Prostate gland (tissue), 2 donors: ENCODE results near the gene ADAT3. TPM values are rescaled to one million over a fixed set of nuclear protein-coding genes. Genes with fewer than 3 reads are reported as not detected.

Experiments
- DNase-seq: peaks from one replicate; pipeline ENCODE4 v3.0.0-alpha.2; 2019; ENCODE audit warnings: low spot score
- H3K27ac ChIP-seq, 2 donors: fragments of 200-600 bp; sonication (generic); 2 replicates each; pipeline ENCODE4 v1.5.1; 2017 to 2019
- H3K27me3 ChIP-seq: fragments of 200-600 bp; sonication (generic); replicated peaks from 2 replicates; pipeline ENCODE4 v1.5.1; 2019; ENCODE audit not compliant: insufficient read depth
- H3K36me3 ChIP-seq, 2 donors: fragments of 200-600 bp; sonication (generic); 1 replicate in 1 of 2; 2 replicates in 1 of 2; pipeline versions ENCODE4 v1.5.1 to v1.8.1; 2017 to 2019
- H3K4me1 ChIP-seq: fragments of 200-600 bp; sonication (generic); replicated peaks from 2 replicates; pipeline ENCODE4 v1.5.1; 2019
- H3K4me3 ChIP-seq, 2 donors: fragments of 200-600 bp; sonication (generic); 2 replicates each; pipeline ENCODE4 v1.5.1; 2017 to 2019
- H3K9me3 ChIP-seq: fragments of 200-600 bp; sonication (generic); 2 replicates; pipeline ENCODE4 v1.5.1; 2017
- POLR2A ChIP-seq: fragments of 450-650 bp; IDR thresholded peaks from one replicate; pipeline ENCODE4 v1.6.1; 2016; ENCODE audit warnings: antibody characterized with exemption, mild to moderate bottlenecking
- POLR2AphosphoS5 ChIP-seq: sonication (generic); formaldehyde crosslinking; IDR thresholded peaks from one replicate; pipeline ENCODE4 v1.6.1; 2017; ENCODE audit warnings: antibody characterized with exemption
- WGBS: methylation state at CpG from one replicate; pipeline ENCODE4 v1.1.5; 2018; 5-methylcytosine and 5-hydroxymethylcytosine counted together
- intact Hi-C: fragments of 100-400 bp; cut with DNase I; formaldehyde crosslinking; loops from one replicate; pipeline ENCODE4 v1.14.2; 2022
- total RNA-seq, 2 donors: library from RNA; depleted of rRNA; stranded (reverse); fragments of >200 nt; gene quantifications; one replicate each; pipeline ENCODE4 v1.1.0, GENCODE V29; 2016
- TF ChIP-seq, protein P1 (sequence below), 4 experiments: fragments of 200-600 bp in 2 of 4; fragments of 450-650 bp in 2 of 4; sonication (generic) in 2 of 4; IDR thresholded peaks; 1 replicate in 3 of 4; 2 replicates in 1 of 4; pipeline ENCODE4 v1.5.1; 2016 to 2019; ENCODE audit warnings: antibody characterized with exemption in 4 of 4, mild to moderate bottlenecking in 2 of 4, moderate library complexity in 2 of 4

Gene ADAT3
- total RNA-seq, 2 donors from 2014 or later, result 17.3 to 25.1 TPM

DNA sequence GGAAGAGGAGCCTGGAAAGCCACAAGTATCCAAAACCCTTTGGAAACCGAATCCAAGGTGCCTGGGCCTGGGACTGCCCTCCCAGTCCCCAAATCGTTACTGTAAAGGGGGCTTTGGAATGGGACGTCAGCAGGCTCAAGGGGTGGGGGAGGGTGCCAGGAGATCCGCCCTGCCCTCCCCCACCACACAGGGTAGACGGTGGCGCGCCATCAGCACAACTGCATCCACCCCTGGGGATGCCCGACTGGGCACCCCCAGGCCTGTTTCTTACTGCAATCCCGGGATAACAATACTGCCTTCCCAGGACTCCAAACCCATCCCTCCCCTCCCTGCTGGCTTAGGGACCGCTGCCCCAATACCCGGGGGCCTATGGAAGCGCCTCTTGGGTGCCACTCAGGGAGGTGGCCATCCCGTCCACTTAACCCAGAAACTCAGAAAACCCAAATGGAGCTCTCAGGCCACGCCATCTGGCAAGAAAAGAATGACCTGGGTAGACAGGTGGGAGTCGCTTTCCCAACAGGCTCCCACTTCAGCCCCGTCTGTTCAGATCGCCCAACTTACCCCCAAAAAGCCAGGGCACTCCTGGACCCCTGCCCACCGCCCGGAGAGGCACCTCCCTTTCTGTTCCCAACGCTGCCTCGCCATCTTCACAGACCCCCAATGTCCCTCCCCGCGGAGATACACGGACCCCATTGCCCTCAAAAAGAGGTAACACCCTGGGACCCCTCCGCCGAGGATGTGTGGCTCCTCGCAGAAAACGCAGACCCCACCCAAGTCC is 44.2 kb upstream of the ADAT3 start:
- Histone ChIP-seq H3K27ac (no peak overlapping the region), H3K36me3 (no peaks in the 10 kb centered on the region), H3K9me3 (no peaks in the 10 kb centered on the region), H3K4me1 (peaks cover 18% of the 10 kb centered on the region), H3K4me3 (no peak overlapping the region), H3K27me3 (no peaks in the 10 kb centered on the region)
- WGBS, result 70% methylated on average over 28 of the region's 28 CpGs
- no peak for DNase-seq
- intact Hi-C loops, result no loop called here
- TF ChIP-seq, protein P1, sequence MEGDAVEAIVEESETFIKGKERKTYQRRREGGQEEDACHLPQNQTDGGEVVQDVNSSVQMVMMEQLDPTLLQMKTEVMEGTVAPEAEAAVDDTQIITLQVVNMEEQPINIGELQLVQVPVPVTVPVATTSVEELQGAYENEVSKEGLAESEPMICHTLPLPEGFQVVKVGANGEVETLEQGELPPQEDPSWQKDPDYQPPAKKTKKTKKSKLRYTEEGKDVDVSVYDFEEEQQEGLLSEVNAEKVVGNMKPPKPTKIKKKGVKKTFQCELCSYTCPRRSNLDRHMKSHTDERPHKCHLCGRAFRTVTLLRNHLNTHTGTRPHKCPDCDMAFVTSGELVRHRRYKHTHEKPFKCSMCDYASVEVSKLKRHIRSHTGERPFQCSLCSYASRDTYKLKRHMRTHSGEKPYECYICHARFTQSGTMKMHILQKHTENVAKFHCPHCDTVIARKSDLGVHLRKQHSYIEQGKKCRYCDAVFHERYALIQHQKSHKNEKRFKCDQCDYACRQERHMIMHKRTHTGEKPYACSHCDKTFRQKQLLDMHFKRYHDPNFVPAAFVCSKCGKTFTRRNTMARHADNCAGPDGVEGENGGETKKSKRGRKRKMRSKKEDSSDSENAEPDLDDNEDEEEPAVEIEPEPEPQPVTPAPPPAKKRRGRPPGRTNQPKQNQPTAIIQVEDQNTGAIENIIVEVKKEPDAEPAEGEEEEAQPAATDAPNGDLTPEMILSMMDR (IDR thresholded peaks at IDR 0.05), result no peak
- TF ChIP-seq POLR2A (no peak), POLR2AphosphoS5 (no peak)

- H3K27me3 ChIP-seq, result no peaks in the 10 kb centered on the region
- H3K4me3 ChIP-seq, result peak overlapping the region; percentile 66 to 67
- H3K36me3 ChIP-seq, result no peaks in the 10 kb centered on the region
- DNase-seq, result no peak
- WGBS, result 54% methylated on average over 23 of the region's 23 CpGs
- peaks cover 18% of the 10 kb centered on the region for H3K4me1 ChIP-seq
- intact Hi-C loops, result no loop called here
- H3K9me3 ChIP-seq, result no peaks in the 10 kb centered on the region
- TF ChIP-seq POLR2AphosphoS5 (no peak), POLR2A (no peak)
- TF ChIP-seq, protein P1 (IDR thresholded peaks at IDR 0.05), result no peak
- peak overlapping the region in 1 of 2 donors; percentile 8 for H3K27ac ChIP-seq
Observed at GRCh38 chr19:1861599-1862031, 43.6 kb upstream of the ADAT3 start.

DNA sequence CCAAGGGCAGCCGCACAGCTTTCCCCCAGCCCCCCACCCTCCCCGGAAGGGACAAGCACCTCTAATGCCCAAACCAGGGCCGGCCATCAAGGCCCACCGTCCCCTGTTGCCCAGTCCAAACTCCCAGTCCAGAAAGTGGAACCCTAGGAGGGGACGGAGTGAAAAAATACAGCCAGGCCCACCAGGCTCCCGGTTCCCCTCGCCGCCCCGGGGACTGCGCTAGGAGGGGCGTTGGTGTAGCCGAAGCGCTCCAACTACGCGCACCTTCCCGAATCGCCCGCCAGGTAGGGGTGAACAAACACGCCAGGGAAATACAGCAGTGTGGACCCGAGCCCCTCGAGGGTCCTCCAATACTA is 43.2 kb upstream of the ADAT3 start:
- H3K27ac ChIP-seq, result peak overlapping the region in 1 of 2 donors; percentile 8
- WGBS, result 6% methylated on average over 20 of the region's 21 CpGs
- no peaks in the 10 kb centered on the region for H3K9me3 ChIP-seq
- H3K36me3 ChIP-seq, result no peaks in the 10 kb centered on the region
- DNase-seq, result no peak
- H3K4me3 ChIP-seq, result peak overlapping the region; percentile 66 to 67
- intact Hi-C loops, result no loop called here
- H3K27me3 ChIP-seq, result no peaks in the 10 kb centered on the region
- H3K4me1 ChIP-seq, result peaks cover 18% of the 10 kb centered on the region
- TF ChIP-seq POLR2A (no peak), POLR2AphosphoS5 (no peak)
- TF ChIP-seq, protein P1 (IDR thresholded peaks at IDR 0.05), result no peak

DNA sequence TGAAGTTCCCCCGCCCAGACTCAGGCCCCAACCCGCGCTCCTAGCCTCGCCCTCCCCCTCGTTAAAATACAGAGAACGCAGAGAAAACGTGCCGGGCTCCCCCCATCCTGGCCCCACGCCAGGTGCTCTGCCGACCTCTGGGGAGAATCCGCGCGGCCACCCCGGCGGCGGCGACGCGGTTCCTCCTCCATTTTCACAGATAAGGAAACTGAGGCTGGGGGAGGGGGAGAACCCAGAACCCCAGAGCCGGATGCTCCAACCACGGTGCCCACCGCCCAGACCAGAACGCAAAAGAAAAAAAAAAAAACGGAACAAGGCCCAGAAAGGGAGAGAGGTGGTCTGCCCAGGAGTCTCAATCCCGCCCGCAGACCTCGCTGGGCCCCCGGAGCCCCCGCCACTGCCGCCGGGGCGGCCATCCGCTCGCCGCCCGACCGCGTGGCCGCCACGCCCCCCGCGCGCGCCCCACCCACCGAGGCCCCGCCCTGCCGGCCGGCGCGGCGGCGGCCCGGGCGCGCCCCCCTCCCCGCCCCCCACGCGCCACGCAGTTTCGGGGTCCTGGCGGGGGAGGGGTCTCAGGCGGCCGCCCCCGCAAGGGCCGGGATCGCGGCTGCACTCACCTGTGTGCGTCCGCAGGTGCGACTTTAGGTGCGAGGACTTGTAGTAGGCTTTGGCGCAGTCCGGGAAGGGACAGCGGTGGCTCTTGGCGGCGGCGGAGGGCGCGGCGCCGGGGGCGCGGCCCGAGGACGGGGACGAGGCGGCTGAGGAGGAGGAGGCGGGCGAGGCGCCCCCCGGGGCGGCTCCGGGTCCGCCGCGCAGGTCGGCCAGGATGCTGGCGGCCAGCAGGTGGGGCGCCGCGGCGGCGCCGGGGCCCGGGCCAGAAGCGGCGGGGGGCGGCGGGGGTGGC is 42.5 kb upstream of the ADAT3 start:
- peak overlapping the region; percentile 8 to 55 for H3K27ac ChIP-seq
- H3K36me3 ChIP-seq, result no peaks in the 10 kb centered on the region
- peaks cover 13% of the 10 kb centered on the region for H3K4me1 ChIP-seq
- intact Hi-C loops, result no loop called here
- H3K4me3 ChIP-seq, result peak overlapping the region; percentile 66 to 67
- TF ChIP-seq POLR2AphosphoS5, result no peak
- TF ChIP-seq, protein P1 (IDR thresholded peaks at IDR 0.05), result peak in 1 of 4 experiments; percentile 6
- TF ChIP-seq POLR2A, result no peak
- no peaks in the 10 kb centered on the region for H3K9me3 ChIP-seq
- DNase-seq, result no peak
- under 1% methylated on average over 59 of the region's 109 CpGs for WGBS
- H3K27me3 ChIP-seq, result no peaks in the 10 kb centered on the region
